ENCODE data around the gene LDB2. TPM values are rescaled to one million over a fixed set of nuclear protein-coding genes. Genes with fewer than 3 reads are reported as not detected.

Gene LDB2
- total RNA-seq, 3 donors from 2014 or later, result 34.5 to 68.8 (median 36.5) TPM

DNA sequence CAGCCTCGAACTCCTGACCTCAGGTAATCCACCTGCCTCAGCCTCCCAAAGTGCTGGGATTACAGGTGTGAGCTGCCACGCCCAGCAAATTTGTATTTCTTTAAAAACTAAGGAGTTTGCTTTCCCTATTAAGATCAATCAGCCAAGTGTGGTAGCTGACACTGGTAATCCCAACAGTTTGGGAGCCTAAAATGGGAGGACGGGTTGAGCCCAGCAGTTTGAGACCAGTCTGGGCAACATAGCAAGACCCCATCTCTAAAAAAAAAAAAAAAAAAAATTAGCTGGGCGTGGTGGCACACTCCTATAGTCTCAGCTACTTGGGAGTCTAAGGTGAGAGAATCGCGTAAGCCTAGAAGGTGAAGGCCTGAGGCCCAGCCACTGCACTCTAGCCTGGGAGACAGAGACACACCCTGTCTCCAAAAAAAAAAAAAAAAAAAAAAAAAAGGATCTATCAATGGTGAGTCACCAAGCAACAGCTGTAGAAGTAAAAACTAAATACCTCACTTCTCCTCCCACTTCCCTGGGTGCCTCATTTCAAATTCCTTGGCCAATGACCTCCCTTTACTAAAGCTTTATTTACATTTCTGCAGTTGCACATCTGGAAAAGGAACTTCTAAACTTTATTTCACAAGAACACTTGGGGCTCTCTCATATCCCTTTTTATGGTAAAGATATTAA is 54.5 kb downstream of the LDB2 start:
- Histone ChIP-seq H3K4me1 (no peaks in the 10 kb centered on the region), H3K4me3 (no peak overlapping the region), H3K36me3 (no peaks in the 10 kb centered on the region), H3K27me3 (no peaks in the 10 kb centered on the region), H3K27ac (no peak overlapping the region), H3K9me3 (no peaks in the 10 kb centered on the region)
- TF ChIP-seq, protein P1, sequence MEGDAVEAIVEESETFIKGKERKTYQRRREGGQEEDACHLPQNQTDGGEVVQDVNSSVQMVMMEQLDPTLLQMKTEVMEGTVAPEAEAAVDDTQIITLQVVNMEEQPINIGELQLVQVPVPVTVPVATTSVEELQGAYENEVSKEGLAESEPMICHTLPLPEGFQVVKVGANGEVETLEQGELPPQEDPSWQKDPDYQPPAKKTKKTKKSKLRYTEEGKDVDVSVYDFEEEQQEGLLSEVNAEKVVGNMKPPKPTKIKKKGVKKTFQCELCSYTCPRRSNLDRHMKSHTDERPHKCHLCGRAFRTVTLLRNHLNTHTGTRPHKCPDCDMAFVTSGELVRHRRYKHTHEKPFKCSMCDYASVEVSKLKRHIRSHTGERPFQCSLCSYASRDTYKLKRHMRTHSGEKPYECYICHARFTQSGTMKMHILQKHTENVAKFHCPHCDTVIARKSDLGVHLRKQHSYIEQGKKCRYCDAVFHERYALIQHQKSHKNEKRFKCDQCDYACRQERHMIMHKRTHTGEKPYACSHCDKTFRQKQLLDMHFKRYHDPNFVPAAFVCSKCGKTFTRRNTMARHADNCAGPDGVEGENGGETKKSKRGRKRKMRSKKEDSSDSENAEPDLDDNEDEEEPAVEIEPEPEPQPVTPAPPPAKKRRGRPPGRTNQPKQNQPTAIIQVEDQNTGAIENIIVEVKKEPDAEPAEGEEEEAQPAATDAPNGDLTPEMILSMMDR (IDR thresholded peaks at IDR 0.05), result no peak
- no peak for TF ChIP-seq POLR2AphosphoS5 (IDR thresholded peaks at IDR 0.05)
- TF ChIP-seq POLR2A (IDR thresholded peaks at IDR 0.05), result no peak
- no peak for DNase-seq (ENCODE audit: low spot score in 2 of 2)
- intact Hi-C loops (cut with DNase I; ENCODE audit: low total_unique reads), result no loop called here

- Histone ChIP-seq H3K4me1 (no peaks in the 10 kb centered on the region), H3K27me3 (no peaks in the 10 kb centered on the region), H3K4me3 (no peak overlapping the region), H3K36me3 (no peaks in the 10 kb centered on the region), H3K9me3 (no peaks in the 10 kb centered on the region), H3K27ac (peak overlapping the region in 1 of 2 donors; percentile 43)
- TF ChIP-seq, protein P1 (IDR thresholded peaks at IDR 0.05), result no peak
- TF ChIP-seq POLR2A (IDR thresholded peaks at IDR 0.05) (no peak), POLR2AphosphoS5 (IDR thresholded peaks at IDR 0.05) (no peak)
- no peak for DNase-seq (ENCODE audit: low spot score in 2 of 2)
- intact Hi-C loops (cut with DNase I; ENCODE audit: low total_unique reads), result no loop called here
These were observed 60.1 kb downstream of the LDB2 start for GRCh38 chr4:16838226-16838875.

- no peaks in the 10 kb centered on the region for H3K4me1 ChIP-seq
- H3K9me3 ChIP-seq, result no peaks in the 10 kb centered on the region
- H3K36me3 ChIP-seq, result no peaks in the 10 kb centered on the region
- H3K27me3 ChIP-seq, result no peaks in the 10 kb centered on the region
- H3K4me3 ChIP-seq, result no peak overlapping the region
- intact Hi-C loops (cut with DNase I; ENCODE audit: low total_unique reads), result no loop called here
- no peak for DNase-seq (ENCODE audit: low spot score in 2 of 2)
- TF ChIP-seq, protein P1 (IDR thresholded peaks at IDR 0.05), result no peak
- peak overlapping the region in 1 of 2 donors; percentile 43 for H3K27ac ChIP-seq
These were observed 61.0 kb downstream of the LDB2 start for GRCh38 chr4:16837475-16837874.

DNA sequence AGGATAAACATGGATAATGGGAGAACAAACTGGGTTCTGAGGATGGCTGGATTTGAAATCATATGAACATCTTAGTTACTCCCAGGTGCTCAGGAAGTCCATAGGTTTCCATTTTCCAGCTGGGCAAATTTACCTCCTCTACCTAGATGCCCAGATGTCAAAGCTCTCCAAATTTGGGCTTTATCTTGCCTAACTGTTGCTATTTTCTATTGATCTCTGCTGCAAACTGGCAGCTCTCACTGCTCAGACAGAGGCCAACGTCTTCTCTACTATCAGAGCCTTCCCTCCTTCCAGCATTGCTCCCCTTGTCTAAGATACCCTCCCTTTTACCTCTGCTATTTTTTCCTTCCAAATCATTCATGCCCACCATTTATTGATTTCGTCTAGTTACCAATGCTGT is 62.1 kb downstream of the LDB2 start:
- H3K36me3 ChIP-seq, result no peaks in the 10 kb centered on the region
- intact Hi-C loops (cut with DNase I; ENCODE audit: low total_unique reads), result no loop called here

More for the DNA sequence above, 62.1 kb downstream of the LDB2 start:
- no peak for TF ChIP-seq POLR2AphosphoS5 (IDR thresholded peaks at IDR 0.05)
- TF ChIP-seq, protein P1 (IDR thresholded peaks at IDR 0.05), result no peak
- TF ChIP-seq POLR2A (IDR thresholded peaks at IDR 0.05), result no peak
- no peak for DNase-seq (ENCODE audit: low spot score in 2 of 2)
- Histone ChIP-seq H3K4me1 (no peaks in the 10 kb centered on the region), H3K9me3 (no peaks in the 10 kb centered on the region), H3K4me3 (no peak overlapping the region), H3K27ac (no peak overlapping the region), H3K27me3 (no peaks in the 10 kb centered on the region)

Measured in breast epithelium (tissue), 4 donors.